ENCODE data around the gene SEMA4D. TPM values are rescaled to one million over a fixed set of nuclear protein-coding genes. Genes with fewer than 3 reads are reported as not detected.

Gene SEMA4D
- total and polyA plus RNA-seq, 12 donors, result 3.5 to 57.0 (median 26.7) TPM

DNA sequence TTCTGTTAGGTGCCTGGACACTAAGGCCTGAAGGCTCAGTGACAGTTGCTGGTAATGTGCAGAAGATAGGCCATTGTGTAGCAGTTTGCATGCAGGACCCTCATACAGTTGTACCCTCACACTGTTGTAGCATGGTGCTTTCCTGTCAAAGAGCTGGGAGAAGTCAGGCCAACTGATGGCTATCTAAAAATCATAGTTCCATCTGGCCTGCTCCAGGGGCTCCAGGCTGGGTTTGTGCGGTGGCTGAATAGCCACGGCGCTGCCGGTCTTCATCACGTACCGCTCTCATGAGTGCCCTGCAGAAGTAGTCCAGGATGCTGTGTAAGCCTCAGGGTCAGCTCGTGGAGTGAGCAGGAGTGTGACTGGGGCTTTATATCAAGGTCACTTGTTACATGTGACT, 167.4 kb downstream of the SEMA4D start:
- intact Hi-C loops (cut with DNase I), result no loop called here
- H3K27ac ChIP-seq, result no peak overlapping the region
- no peaks in the 10 kb centered on the region for H3K4me1 ChIP-seq (replicated peaks in 1 of 2)
- H3K36me3 ChIP-seq (replicated peaks in 1 of 2), result peaks cover 0 to 76% of the 10 kb centered on the region in 2 donors
- no peaks in the 10 kb centered on the region for H3K9me3 ChIP-seq (replicated peaks in 1 of 3)
- no peak for DNase-seq
- no peak overlapping the region for H3K4me3 ChIP-seq
- TF ChIP-seq, protein P1, sequence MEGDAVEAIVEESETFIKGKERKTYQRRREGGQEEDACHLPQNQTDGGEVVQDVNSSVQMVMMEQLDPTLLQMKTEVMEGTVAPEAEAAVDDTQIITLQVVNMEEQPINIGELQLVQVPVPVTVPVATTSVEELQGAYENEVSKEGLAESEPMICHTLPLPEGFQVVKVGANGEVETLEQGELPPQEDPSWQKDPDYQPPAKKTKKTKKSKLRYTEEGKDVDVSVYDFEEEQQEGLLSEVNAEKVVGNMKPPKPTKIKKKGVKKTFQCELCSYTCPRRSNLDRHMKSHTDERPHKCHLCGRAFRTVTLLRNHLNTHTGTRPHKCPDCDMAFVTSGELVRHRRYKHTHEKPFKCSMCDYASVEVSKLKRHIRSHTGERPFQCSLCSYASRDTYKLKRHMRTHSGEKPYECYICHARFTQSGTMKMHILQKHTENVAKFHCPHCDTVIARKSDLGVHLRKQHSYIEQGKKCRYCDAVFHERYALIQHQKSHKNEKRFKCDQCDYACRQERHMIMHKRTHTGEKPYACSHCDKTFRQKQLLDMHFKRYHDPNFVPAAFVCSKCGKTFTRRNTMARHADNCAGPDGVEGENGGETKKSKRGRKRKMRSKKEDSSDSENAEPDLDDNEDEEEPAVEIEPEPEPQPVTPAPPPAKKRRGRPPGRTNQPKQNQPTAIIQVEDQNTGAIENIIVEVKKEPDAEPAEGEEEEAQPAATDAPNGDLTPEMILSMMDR (IDR thresholded peaks at IDR 0.05), result no peak
- TF ChIP-seq POLR2A (IDR thresholded peaks at IDR 0.05), result no peak
- WGBS, 4 donors, result 83 to 91% (median 88%) methylated on average over 7 of the region's 7 CpGs
- H3K27me3 ChIP-seq, result no peaks in the 10 kb centered on the region

DNA sequence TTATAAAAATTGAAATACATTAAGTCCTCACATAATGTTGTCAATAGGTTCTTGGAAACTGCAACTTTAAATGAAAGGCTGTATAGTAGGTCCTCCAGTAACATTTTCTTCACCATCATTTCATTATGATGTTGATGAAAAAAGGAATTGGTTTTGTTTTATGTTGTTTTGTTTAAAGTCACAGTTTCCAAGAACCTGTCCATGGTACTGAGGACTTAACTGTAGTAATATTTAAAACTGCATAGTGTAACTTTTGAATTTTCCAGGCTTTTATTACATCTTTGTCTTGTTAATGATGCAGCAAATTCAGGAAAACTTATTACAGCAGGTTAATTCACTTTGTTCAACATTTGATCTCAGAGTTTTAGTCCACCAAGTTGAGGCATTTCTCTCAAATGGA, 168.0 kb downstream of the SEMA4D start:
- Histone ChIP-seq H3K9me3 (replicated peaks in 1 of 3) (no peaks in the 10 kb centered on the region), H3K36me3 (replicated peaks in 1 of 2) (peaks cover 0 to 70% of the 10 kb centered on the region in 2 donors), H3K27me3 (no peaks in the 10 kb centered on the region), H3K27ac (no peak overlapping the region), H3K4me1 (replicated peaks in 1 of 2) (peaks cover 0 to 3% of the 10 kb centered on the region in 2 donors), H3K4me3 (no peak overlapping the region)
- intact Hi-C loops (cut with DNase I), result loop anchor here in 1 of 2 donors (10.0 kb wide), 1 partner anchor 215 kb away; no protein-coding TSS in a partner anchor
- TF ChIP-seq POLR2A (IDR thresholded peaks at IDR 0.05), result no peak
- no peak for DNase-seq

DNA sequence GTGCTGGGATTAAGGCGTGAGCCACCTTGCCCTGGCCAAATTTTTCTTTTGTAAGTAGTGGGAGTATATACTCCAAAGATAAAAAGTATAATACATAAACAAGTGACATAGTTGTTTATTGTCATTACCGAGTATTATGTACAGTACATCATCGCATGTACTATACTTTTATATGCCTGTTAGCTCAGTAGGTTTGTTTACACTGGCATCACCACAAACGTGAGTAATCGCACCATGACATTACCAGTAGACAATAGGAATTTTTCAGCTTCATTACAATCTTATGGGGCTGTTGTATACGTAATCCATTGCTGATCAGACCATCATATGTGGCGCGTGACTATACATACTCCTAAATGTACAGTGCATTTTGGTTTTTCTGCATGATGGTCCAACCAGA, 169.8 kb downstream of the SEMA4D start:
- H3K27me3 ChIP-seq, result no peaks in the 10 kb centered on the region
- no peak for DNase-seq
- no peaks in the 10 kb centered on the region for H3K9me3 ChIP-seq (replicated peaks in 1 of 3)
- no peak overlapping the region for H3K27ac ChIP-seq
- no peak overlapping the region for H3K4me3 ChIP-seq
- 89 to 97% (median 93%) methylated on average over 8 of the region's 8 CpGs for WGBS, 4 donors
- intact Hi-C loops (cut with DNase I), result loop anchor here in 1 of 2 donors (10.0 kb wide), 1 partner anchor 217 kb away; no protein-coding TSS in a partner anchor
- TF ChIP-seq POLR2A (IDR thresholded peaks at IDR 0.05), result no peak
- TF ChIP-seq, protein P1 (IDR thresholded peaks at IDR 0.05), result no peak
- H3K4me1 ChIP-seq (replicated peaks in 1 of 2), result peaks cover 0 to 19% of the 10 kb centered on the region in 2 donors
- H3K36me3 ChIP-seq (replicated peaks in 1 of 2), result peaks cover 0 to 52% of the 10 kb centered on the region in 2 donors

DNA sequence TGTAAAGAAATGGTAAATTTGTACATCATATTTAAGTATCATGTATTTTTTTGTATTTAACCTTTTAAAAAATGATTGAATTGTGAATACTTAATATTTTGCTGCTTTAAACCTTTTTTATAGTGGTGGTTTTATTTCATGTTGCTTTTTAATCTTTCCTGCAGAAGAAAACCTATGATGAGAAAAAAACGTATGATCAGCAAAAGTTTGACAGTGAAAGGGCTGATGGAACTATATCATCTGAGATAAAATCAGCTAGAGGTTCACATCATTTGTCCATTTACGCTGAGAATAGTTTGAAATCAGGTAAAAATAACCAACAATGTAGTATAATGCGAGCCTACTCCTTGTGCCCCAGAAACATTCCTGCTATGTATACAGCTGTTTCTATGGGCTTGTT, 172.2 kb downstream of the SEMA4D start:
- DNase-seq, result no peak
- H3K4me3 ChIP-seq, result no peak overlapping the region
- H3K4me1 ChIP-seq (replicated peaks in 1 of 2), result peaks cover 0 to 23% of the 10 kb centered on the region in 2 donors
- peaks cover 0 to 33% of the 10 kb centered on the region in 2 donors for H3K36me3 ChIP-seq (replicated peaks in 1 of 2)
- WGBS, 4 donors, result 83 to 93% (median 89%) methylated on average over 3 of the region's 3 CpGs
- intact Hi-C loops (cut with DNase I), result loop anchor here in 1 of 2 donors (10.0 kb wide), 1 partner anchor 219 kb away; no protein-coding TSS in a partner anchor
- no peak overlapping the region for H3K27ac ChIP-seq
- TF ChIP-seq POLR2A (IDR thresholded peaks at IDR 0.05), result no peak
- TF ChIP-seq, protein P1 (IDR thresholded peaks at IDR 0.05), result no peak
- no peaks in the 10 kb centered on the region for H3K27me3 ChIP-seq
- no peaks in the 10 kb centered on the region for H3K9me3 ChIP-seq (replicated peaks in 1 of 3)

DNA sequence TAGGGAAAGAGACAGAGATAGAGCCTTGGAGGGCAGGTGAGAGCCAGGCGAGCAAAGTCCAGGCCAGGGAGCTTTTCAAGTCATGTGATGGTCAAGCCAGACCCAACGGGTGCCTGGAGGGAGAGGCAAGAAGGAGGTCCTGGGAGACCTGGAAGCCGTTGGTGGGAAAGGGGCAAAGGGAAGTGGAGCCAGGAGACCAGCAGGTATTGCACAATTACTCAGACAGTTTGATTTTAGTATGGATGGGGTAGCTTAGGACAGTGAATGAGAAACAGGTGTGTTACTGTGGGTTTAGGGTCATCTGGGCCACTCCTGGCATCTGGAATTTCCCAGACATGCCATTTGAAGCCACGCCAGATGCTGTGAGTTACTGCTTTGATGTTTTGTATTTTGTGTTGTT, 174.5 kb downstream of the SEMA4D start:
- no peak for DNase-seq
- Histone ChIP-seq H3K27me3 (no peaks in the 10 kb centered on the region), H3K9me3 (replicated peaks in 1 of 3) (no peaks in the 10 kb centered on the region), H3K36me3 (replicated peaks in 1 of 2) (peaks cover 0 to 9% of the 10 kb centered on the region in 2 donors), H3K27ac (no peak overlapping the region), H3K4me1 (replicated peaks in 1 of 2) (peaks cover 12 to 40% of the 10 kb centered on the region in 2 donors), H3K4me3 (no peak overlapping the region)
- 73 to 78% (median 75%) methylated on average over 4 of the region's 4 CpGs for WGBS, 4 donors
- intact Hi-C loops (cut with DNase I), result loop anchor here (5.0 to 10.0 kb wide), 2 partner anchors 219 to 221 kb away; no protein-coding TSS in a partner anchor
- no peak for TF ChIP-seq POLR2A (IDR thresholded peaks at IDR 0.05)
- TF ChIP-seq, protein P1 (IDR thresholded peaks at IDR 0.05), result no peak

Measured in adrenal gland (tissue), 12 donors.